Left forelimb (tissue), 1 donor: ENCODE measurements around the gene RBM20.
"Not testable (repeated sequence)": the region's sequence is repeated elsewhere in the genome, so short reads cannot be mapped to it uniquely, and the experiment has no call there.

Experiments
- DNase-seq: peaks from one replicate; pipeline ENCODE4 v3.0.0-alpha.2; 2018; ENCODE audit warnings: low spot score

RBM20 gene

DNA sequence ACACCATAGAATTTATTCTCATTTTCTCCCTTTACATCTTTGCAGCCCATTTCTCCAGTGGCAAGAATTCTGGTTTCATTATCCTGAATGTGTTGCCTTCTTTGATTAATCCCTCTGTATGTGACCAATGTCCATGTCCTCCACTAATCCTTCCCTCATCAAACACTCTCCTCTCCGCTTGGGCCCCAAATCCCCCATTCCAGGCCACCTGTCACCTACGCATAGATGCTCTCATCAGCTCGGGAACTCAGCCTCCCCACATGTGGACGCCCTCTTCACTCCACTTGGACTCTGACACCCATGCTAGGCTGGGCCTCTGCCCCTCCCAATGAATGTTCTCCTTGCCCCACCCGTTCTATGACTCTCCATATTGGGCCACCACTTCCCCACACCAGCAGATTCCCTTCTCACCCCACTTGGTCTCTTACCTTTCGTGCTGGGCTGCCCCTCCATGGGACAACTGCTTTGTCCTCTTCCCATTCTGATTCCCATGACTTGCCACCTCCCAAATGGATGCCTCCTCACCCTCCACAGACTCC is 18.7 kb upstream of the RBM20 start:
- no peak for DNase-seq

DNA sequence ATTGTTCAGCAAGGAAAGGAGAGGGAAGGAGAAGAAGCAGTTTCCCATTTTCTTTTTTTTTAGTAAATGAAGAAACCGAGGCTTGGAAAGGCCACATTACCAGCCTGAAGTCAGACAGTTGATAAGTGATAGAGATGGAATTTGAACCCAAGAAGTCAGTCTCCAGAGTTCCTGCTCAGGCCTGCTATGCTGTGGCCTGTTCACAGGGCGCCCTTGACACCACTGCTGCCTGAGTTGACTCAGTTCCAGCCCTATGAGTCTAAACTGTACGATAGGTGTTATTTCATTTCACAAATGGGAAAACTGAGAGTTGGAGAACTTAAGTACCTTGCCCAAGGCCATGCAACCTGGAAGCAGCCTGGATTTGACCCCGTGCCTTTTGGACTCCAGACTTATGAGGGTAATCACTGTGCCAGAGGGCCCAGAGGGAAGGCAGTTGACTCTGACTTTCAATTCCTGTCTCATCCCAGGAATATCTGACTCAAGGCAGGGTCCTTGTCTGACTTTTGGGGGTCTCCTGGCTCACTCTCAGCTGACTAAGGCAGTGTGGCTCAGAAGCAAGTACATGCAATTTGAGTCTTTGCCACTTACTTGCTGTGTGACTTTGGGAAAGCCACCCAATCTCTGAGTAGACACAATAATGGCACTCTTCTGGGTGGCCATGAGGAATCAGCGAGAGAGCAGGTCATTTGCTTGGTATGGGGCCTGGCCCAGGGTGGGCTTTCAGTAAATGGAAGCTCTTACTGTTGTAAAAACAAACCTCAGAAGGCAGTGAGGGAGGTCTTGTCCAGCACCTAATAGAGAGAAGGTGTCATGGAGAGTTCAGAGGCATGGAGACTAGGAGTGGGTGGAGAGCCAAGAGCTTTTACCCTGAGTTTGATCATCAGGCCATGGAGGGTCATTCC is 17.9 kb upstream of the RBM20 start:
- DNase-seq = no peak

DNA sequence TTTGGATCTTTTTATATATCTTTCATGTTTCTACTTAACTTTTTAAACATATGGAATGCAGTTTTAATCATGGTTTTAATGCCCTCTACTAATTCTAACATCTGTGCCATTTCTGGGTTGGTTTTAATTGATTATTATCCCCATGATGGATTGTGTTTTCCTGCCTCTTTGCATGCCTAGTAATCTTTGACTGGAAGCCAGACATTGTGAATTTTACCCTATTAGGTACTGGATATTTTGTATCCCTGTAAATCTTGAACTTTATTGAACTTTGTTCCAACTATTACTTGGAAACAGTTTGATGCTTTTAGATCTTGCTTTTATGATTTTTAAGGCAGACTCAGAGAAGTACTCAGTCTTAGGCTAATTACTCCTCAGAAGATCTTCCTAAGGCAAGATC is 16.0 kb upstream of the RBM20 start:
- no peak for DNase-seq

DNA sequence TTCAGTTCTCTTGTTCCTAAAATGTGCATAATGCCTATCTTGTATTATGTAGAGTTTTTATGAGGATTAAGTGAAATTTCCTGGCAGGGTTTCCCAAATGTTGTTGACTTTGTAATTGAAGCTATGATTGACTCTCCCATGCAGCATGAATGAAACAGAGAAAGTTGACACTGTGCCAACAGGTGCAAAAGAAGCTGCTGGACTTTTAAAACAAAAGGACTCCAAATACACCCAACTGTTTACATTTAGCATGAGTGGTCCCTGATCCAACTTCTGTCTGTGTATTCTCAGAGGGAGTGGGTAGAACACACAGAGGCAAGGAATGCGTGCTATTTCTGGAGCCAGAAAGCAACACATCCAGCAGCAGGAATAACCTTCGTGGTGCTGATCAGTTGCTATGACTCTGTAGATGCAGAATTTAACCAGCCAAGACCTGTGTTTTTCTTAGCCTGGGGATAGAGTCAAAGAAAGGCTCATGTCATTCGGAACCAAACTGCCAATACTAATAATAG is 14.4 kb upstream of the RBM20 start:
- no peak for DNase-seq

DNA sequence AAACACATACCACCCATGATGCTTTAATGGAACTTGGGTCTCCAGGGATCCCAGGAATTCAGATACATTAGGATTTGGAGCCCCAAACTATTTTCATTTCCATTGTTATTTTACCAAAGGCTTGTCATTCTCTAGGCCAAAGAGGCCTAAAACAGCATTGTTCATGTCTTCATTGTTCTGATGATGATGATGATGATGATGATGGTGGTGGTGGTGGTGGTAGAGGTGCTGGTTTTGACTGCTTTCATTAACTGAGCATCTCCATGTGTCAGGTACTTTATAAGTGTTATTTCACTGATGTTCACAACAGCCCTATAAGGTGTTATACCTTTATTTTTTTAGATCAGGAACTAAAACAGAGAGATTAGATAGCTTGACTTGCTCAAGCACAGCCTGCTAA is 12.2 kb upstream of the RBM20 start:
- DNase-seq = no peak

DNA sequence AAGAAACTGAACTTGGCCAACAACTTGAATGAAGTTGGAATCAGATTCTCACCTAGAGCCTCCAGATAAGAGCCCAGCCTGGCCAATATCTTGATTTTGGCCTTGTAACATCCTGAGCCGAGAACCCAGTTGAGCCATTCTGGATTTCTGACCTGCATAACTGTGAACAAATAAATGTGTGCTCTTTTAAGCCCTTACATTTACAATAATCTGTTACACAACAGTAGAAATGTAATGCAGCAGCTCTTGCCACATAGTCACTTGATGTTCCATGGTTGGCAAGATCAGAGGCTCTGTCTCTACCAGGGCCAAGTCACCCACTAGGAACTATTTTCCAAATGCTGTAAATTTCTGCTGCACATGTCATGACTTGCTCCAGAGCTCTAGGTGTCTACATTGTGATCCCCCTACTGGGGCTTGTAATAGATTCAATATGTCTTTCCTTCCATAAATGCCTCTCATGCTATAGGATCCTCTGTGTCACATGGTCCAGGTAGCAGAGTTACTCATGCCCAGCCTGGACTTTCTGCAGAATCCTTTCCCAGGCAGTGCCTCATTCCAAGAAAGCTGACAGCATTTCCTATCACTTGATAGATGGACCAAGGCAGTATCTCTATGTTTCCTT is 11.4 kb upstream of the RBM20 start:
- no peak for DNase-seq

DNA sequence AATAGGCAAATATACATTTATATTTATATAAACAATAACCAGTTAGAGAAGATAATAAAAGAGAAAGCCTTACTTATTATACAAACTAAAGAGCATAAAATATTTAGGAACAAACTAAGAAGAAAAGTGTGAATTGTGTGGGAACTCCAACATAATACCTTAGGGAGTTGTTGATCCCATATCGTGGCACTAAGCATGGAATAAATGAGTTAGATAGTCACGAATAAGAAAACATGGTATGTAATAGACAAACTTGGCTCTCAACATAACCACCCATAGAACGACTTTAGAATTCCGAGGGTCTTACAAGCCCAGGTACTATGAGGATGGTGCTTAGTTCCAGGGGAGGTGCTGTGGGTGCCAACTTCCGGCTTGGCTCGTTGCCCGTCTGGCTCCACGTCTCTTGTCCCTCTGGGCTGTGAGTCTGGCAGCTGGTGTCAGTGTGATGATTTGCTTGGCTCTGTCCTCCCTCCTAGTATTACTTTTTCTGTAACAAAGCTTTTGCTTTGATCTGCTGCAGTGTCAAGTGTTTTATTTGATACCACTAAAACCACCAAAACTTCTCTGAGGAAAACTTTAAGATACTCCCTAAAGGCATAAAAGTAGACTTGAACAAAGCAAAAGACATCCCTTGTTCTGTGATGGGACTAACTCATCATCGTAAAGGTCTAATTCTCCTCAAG is 9.5 kb upstream of the RBM20 start:
- DNase-seq = no peak

DNA sequence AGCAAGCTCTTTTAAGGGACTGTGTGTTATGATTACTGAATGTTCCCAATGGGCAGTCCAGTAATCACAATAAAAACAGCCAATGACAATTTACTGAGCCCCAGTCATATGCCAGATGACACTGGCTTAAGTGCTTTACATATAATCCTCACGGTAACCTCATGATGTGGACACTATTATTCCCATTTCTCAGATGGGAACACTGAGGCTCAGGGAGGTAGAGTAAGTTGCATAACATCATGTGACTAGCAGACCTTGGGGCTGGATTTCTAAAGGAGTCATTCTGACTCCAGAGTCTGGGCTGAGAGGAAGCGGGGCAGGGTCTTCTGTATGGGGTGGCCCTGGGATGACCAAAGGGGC is 7.6 kb upstream of the RBM20 start:
- DNase-seq = no peak

DNA sequence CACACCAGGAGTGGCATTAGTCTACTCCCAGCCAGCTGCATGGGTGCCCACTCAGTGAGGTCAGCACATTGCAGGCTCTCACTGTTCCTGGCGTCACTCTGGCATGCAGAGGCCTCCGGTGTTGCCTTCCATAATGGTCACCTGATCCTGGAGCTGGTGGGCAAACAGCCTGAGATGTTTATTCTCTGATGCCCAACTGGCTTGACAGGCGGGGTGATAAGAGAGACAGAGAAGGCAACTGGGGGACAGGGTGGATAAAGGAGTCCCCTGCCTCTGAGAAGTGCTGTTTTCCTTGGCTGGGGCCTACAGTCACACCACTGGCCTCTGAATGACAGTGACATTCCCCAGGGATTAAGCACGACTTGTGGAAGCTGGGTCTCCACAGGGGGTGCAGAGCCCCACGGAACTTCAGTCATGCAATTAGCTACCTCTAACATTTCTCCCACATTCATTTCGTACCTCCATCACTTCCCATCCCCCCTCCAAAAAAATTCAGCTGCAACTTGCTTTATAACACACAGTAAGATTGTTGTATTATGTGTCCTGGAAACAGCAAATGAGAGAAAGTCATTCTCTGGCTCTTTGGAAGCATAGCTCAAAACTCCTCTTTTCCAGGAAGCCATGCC is 7.1 kb upstream of the RBM20 start:
- no peak for DNase-seq

DNA sequence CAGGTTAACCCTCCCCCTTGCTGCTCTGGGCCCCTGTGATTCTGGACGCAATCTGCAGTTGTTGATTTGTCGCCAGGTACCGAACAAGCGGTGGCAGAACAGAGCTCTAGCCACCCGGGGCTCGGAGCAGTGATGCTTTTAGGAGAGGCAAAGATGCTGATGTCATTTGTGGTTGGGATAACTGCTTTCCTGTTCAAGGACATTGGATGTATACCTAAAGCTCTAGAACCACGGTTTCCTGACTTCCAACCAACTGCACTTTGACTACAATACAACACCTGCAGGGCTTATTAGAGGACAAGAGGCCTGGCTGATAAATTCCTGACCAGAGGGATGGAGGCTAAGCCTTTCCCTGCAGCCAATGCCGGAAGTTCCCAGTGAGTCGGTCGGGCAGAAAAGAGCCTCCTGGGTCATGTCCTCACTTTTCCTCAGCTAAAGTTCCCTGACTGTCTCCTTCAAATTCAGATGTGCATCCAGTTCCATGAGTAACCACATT is 6.5 kb upstream of the RBM20 start:
- DNase-seq = no peak

DNA sequence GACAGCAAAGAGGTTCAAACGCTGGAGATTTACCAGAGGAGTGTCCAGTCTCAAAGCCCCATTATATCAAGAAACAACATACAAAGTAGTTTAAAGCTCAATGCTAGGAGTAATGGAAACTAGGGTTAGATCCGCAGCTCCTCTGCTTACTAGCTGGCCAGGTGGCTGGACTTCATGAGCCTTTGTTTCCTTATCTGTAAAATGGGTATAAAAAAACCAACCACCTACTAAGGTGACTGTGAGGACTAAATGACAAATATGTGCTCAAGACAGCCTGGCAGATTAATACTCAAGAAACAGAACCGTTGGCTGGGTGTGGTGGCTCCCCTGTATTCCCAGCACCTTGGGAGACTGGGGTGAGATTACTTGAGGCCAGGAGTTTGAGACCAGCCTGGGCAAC is 5.8 kb upstream of the RBM20 start:
- DNase-seq = no peak

DNA sequence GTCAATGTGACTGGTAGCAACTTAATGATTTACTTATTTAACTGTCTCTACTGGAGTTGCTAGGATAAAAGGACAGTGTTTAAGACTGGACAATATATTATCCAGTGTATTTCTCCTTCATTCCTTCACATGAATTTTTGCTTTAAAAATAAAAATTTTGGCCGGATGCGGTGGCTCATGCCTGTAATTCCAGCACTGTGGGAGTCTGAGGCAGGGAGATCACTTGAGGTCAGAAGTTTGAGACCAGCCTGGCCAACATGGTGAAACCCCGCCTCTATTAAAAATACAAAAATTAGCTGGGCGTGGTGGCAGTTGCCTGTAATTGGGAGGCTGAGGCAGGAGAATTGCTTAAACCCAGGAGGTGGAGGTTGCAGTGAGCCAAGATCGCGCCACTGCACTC is 5.1 kb upstream of the RBM20 start:
- not testable (repeated sequence) for DNase-seq

DNA sequence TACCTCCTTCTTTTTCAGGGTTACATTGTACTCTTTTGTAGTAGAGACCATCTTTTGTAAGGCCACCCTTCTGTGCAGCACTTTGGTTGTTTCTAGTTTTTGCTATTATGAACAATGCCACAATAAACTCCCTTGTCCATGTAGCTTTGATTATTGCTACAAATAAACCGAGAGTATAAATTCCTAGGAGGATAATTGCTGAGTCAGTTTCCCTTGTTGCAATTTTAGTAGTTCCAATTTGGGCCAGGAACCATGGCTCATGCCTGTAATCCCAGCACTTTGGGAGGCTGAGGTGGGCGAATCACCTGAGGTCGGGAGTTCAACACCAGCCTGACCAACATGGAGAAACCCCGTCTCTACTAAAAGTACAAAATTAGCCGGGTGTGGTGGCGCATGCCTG is 4.3 kb upstream of the RBM20 start:
- DNase-seq = not testable (repeated sequence)

DNA sequence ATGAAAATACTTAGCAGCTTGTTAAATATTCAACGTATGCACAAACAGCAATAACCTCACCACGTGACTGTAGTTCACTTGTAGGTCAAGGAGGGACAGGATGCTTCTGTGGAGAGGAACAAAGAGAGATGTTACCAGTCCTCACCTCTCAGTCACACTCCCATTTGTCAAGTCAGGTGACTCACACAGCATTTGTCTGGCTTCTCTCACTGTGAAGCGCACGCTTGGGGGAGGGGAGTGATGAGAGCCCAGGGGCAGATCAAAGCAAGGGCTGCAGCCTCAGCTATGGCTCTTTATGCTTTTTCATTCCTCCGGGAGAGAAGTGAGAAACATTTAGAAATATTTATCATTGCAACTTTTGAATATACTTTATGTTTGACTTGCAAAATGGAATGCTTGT is 2.9 kb upstream of the RBM20 start:
- no peak for DNase-seq

DNA sequence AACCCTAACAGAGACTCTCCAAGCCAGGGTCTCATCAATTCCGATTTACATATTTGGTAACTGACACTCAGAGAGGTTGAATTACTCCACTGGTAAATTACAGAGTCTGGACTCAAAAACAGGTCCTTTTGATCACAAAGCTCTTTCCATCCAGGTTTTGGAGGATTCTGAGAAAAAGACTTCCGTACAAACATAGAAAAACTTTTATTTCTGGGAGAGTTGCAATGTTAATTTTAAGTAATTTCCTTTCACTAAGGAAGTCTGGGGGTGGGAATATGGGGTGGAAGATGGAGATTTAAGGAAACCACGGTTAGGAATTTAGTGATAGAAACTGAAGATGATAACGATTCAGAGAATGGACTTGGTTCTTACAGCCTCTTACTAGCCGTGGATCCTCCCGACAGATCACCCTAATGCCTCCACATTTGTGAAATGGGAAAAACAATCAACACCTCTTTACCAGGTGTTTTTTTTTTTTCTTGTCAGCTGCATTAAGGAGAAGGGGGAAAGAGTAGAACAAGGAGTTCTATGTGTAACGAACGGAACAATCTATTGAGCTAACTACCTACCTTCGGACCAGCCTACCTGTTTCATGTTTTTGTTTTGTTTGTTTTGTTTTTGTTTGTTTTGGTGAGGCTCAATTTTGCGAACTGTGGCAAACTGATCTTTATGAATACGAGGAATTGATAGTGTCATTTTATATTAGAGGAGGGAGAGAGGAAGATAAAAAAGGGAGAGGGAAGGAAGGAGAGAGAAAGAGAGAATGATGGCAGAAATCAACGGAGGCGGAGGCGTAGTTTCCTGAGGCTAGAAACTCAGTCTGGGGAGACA is 1.7 kb upstream of the RBM20 start:
- no peak for DNase-seq

DNA sequence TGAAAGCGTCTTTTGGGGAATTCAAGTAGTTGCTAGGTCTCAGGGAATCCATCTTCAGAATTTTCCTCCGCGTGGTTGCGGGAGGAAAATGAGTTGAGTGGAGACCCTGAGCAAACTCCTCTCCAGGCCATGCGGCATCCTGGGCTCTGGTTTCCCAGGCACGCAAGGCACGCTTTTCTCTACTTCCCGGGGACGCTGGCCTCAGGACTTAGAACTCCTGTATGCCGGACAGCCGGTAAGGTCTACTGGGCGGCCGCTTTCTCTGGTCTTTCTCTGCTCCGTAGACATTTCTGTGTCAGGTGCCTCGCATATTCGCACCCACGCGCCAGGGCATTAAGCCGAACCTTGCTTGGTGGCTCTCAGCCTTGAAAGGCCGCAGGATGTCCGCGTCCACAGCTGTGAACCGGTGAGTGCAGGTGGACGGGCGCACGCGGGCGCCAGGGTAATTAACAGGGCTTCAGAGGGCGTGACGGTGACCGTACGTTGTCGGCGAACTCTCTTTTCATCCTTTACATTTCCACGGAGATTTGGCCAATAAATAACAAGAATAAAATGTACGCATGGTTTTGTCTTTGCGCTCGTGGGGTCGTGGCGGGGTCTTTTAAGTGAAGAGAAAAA is 992 bp upstream of the RBM20 start:
- DNase-seq = no peak

DNA sequence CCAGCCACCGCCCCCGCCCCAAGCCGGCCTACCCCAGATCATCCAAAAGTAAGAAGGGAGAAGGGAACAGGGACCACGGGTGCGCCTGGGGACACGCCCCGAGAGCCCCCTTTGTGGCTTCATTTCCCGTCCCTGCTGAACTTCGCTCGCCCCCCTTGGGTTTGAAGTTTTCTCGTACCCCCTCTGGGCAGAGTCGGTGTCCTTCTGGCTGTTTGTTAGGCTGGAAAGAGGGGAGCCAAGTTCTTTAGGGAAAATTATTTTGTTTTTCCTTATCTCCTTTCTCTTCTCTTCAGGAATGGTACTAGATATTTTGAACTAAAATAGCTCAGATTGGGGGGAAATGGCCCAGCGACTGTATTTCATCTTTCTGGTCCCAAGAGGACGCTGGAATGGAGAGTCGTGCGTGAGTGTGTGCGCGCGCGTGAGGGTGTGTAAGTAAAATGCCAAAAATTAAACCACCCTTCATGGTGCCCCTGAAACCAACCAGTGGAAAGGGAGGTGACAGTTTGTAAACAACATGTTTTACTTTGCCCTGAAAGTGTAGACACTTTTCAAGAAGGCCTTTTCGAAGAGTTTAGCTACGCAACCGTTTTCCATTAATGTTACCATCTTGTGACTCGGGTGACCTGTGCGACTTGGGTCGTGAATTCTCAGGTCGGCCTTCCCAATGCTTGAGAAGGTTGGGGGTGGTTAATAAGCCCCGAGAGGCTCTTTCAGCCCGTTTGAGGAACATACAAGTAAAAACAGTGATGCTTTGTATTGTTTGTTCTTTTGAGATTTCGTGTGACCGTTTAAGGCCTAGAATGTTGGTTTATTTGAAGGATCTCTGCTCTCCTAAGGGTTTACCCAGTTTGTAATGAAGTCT is 694 bp downstream of the RBM20 start:
- no peak for DNase-seq

DNA sequence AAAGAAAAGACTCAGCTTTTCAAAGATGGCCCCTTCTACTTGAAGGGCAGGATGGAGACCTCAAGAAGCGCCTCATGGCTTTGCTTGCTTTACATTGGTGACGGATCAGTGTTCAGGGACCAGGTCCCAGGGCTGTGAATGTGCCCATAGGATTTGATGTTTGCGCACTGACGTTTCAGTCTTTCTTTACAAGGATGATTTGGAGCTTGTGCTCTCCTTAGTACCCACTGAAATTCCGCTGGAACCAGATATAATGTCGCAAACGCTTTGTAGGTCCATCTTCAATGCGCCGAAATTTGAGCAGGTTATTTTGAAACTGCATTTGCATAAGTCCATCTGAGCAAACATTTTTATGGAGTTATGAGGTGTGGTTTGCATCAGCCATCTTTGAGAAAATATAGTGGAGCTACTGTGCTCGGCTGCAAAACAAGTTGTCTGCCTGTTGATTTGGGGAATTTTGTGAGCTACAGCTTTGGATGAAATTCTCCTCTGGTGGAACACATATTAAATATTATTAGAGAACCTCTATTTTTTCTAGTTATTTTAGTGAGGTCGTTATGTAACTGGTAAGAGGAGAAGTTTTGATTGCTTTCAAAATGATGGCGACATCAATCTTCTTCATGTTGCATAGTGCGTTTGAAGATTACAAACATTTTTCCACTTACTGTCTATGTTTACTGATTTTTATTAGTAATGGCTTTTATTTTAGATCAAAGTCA is 2.4 kb downstream of the RBM20 start:
- DNase-seq = no peak

DNA sequence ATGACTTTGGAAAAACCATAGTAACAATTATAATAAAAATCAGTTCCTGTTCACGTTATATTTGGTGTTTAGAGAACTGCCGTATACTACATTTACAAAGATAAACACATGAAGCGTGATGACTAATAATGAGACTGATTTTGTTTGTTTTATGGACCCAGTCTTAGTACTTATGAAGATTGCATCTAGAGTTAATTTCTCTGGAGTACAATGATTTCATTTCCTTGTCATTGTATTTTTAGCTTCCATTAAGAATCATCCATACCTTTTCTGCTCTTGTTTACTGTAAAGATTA is 2.9 kb downstream of the RBM20 start:
- DNase-seq = no peak
